Measurements from ENCODE around the gene SPOCK3.
"Not testable (repeated sequence)": the region's sequence is repeated elsewhere in the genome, so short reads cannot be mapped to it uniquely, and the experiment has no call there.

SPOCK3 gene

GRCh38 chr4:167234316-167234881 is at the start of gene SPOCK3:
SPOCK3 (minus strand) TSS chr4:167234494.
- DNase-seq, result peak; percentile 74

DNA sequence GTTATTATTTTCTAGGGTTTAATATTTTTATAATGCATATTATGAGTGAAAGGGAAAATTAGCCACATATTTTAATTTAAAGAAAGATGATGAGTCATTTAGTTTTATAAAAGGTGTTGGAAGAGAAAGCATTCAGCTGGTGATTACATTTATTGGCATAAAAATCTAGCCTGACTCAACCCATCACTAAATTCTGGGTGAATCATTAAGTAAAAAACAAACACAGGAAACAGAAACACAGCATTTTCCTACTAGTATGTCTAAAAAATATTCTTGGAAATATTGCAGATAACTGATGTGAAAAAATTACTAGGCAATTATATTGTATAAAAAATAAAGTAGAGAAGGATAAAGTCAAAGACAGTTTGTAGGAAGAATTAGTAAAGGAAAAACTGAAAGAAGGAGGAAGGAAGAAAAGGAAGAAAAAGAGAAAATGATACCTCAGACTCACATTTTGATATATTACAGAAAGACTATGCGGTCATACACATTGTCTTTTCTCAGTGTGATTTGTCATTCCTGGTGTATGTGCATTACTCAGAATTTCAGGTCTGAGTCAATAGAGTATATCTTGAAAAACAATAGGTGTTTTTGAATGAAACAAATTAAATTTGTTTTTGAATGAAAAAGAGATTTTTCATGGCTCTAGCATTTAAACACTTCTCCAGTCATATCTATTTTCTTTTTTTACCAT is 48.0 kb upstream of the SPOCK3 start:
- DNase-seq, result no peak

DNA sequence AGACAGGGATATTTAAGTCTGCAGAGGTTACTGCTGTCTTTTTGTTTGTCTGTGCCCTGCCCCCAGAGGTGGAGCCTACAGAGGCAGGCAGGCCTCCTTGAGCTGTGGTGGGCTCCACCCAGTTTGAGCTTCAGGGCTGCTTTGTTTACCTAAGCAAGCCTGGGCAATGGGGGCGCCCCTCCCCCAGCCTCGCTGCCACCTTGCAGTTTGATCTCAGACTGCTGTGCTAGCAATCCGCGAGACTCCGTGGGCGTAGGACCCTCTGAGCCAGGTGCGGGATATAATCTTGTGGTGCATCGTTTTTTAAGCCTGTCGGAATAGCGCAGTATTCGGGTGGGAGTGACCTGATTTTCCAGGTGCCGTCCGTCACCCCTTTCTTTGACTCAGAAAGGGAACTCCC is 47.3 kb upstream of the SPOCK3 start:
- not testable (repeated sequence) for DNase-seq

GRCh38 chr4:167274351-167274750 is 40.1 kb upstream of the SPOCK3 start:
- DNase-seq, result no peak

GRCh38 chr4:167265231-167265630 is 30.9 kb upstream of the SPOCK3 start:
- no peak for DNase-seq

DNA sequence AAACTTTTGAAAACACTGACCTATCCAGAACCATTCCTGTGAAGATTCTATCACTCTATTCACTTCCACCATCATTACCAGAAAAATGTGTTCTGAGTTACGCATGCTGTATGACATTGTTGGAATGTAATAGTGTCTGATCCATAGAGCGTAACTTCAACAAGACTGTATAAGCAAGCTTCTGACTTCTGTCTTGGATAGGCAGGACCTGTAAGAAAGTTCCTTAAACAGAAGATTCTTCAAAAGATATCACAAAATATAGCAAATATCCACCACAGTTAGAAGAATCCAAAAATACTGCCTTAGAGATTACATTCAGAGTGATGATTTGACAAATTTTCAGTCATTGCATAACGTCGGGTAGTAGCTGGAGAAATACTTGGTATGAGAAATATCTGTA is 14.0 kb upstream of the SPOCK3 start:
- no peak for DNase-seq

DNA sequence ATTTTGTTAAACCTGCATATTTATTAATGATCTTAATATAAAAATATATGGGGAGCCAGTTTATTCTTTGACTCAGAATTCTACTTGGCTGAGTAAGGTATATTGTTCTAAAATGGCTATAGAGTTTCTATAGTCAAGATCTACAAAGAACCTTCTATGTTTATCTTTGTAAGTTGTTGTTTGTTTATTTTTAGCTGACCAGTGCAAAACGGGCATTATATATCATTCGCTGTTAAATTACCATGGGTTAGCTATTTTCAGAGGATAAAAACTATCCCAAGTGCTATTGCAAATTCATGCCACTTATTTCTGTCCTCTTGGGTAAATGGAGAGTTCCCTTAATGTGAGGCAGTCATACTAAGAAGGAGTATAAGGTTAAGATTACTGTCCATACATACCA is 5.3 kb upstream of the SPOCK3 start:
- DNase-seq, result no peak

DNA sequence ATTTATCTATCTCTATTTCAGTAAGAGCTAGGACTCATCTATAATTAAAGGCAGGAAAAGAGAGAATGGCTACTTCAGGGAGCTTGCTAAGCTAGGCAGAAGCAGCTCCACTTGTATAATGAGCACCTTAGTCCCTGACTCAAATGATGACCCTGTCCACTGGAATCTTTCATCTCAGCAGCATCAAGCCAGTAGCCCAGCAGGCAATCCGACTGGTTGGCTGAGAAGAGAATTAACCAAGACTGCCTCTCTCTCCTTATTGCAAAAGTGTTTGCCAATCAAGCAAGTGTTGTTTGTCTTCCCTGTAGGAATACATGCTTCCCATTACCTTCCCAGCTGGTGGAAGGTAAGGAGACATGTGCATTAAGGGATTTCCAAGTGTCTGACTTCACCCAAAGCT is 3.9 kb upstream of the SPOCK3 start:
- no peak for DNase-seq

GRCh38 chr4:167233685-167234315 is 494 bp downstream of the SPOCK3 start:
- peak; percentile 62 for DNase-seq

DNA sequence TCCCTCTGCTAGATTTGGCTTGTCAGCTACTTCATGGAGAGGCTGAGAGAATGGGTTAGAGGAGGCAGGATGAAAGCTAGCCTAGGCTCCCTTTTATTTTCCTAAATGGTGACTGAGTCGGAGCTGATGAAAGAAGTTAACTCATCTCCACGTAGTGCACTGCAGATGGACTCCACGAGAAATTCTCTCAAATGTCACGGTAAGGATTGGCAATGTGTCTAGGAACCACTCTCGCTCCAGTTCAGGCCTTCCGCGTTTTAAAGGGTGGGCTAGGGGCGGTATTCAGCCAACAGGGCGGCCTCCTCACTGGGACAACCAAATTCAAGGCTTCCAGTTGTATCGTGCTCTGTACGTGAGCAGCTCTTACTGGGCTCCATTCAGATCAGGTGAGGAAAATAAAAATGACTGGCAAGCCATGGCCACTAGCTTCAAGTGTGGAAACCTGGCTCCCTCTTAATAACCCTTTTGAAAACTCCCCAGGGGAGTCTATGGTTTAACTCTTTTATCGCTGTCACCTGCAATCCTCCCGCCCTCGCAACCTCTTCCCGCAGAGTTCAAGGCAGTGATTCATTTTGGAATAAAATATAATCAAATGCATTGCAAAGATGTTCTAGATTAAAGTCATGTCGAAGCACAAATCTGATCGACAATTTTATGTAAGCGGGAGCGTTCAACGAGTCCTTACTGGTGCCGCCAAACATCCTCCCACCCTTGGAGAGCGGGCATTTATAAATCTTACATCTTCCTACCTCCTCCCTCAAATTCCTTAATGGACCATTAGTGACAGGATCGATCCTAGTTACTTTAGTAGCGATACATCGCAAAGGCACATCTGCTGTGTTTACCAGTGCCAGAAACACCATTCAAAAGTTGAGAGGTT is 1.2 kb downstream of the SPOCK3 start:
- DNase-seq, result no peak

GRCh38 chr4:167230744-167231143 is 3.5 kb downstream of the SPOCK3 start:
- no peak for DNase-seq

DNA sequence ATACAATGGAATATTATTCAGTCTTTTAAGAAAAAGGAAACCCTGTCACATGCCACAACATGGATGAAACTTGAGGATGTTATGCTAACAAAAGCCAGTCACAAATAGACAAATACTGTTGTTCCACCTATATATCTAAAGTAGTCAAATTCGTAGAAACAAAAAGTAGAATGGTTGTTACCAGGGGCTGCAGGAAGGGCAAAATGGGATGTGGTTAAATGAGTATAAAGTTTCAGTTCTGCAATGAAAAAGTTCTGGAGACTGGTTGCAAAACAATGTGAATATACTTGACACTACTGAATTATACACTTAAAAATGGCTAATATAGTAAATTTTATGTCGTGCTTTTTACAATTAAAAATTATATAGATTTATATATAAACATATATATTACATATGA is 12.2 kb downstream of the SPOCK3 start:
- DNase-seq, result no peak

DNA sequence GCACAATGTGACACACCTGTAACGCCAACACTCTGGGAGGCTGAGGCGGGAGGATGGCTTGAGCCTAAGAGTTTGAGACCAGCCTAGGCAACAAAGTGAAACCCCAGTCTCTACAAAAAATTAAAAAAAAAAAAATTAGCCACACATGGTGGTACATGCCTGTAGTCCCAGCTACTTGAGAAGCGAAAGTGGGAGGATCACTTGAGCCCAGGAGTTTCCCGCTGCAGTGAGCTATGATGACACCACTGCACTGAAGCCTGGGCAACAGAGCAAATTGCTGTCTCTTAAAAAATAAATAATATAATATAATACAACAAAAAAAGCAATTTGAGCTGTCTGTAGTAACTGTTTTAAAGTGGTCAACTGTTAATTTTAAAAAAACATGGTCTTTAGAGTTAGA is 13.2 kb downstream of the SPOCK3 start:
- DNase-seq, result no peak

DNA sequence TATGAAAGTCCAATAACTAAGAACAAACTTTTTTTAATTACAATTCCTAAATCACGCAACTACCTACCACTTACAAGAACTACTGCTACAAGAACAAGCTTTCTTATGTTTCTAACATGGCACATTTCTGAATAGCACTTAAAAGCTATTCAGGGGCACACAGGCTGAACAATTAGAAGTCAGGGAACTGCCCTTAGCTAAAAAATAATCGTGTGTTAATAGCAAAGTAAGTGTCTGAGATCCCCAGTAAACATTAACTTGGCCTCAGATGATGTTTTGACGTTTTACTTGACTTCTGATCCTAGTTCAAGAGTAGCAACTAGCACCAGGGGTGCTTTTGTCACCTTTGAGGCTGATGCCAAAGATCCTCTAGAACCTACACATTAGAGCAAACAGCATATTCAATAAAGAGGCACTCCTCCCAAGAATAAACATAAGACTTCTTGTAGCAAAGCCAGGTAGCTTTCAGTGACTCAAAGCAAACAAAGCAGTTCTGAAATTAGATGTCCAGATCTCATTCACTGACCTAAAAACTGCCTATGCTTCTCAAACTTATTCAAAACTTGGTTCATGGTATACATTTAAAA is 16.2 kb downstream of the SPOCK3 start:
- DNase-seq, result no peak

DNA sequence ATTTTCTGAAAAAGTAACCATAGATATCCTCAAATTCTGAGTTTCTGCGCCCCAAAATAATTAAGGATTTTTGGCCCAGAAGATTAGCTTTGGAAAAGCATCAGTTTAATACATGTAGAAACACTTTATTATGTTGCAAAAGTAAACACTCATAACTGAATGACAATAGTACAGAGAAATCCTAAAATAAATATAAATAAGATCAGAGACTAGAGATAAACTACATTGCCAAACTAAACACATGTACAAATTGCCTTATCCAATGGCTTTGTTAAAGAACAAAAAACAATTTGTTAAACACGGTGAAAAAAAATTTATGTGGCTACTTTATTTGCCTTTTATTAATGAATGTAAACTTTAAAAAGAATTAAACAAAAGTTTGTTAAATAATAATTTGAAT is 17.5 kb downstream of the SPOCK3 start:
- no peak for DNase-seq

DNA sequence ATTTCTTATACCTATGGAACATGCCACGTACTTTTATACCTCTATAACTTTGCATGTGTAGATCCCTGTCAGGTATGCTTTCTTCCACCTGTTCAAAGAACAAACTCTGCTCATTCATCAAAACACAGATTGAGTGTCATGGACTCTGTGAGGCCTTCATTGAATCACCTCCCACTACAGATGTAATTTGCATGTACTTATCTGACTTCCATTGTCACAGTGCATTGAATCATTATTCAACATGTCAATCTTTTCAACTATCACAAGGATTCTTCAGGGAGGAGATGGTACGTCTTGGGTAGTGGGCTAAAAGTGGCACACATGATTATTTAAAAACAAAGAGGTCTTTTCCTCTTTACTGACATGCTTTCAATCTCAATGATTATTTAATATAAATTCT is 24.1 kb downstream of the SPOCK3 start:
- DNase-seq, result no peak

DNA sequence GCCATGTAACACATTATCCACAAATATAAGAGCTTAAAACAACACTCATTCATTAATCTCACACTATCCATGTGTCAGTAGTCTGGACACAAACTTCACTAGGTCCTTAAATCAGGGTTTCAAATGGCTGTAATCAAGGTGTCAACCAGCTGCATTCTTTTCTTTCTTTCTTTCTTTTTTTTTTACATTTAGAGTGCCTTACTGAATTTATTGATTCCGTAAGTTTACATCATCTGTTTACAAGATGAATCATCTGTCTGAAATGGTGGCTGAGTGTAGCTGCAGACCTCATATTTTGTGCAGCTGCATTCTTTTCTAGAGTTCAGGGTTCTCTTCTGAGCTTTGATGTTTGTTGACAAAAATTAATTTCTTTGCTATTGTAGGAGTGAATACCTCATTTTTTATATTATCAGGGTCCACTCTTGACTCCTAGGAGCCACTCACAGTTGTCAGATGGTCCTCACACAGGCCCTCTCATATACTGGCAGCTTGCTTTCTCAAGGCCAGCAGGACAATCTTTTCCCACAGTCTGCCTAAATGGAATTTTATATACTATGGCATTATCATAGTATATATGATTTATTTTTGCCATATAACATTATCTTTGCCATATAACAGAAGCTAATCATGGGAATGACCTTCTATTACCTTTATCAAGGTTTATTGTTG is 37.8 kb downstream of the SPOCK3 start:
- DNase-seq, result no peak

DNA sequence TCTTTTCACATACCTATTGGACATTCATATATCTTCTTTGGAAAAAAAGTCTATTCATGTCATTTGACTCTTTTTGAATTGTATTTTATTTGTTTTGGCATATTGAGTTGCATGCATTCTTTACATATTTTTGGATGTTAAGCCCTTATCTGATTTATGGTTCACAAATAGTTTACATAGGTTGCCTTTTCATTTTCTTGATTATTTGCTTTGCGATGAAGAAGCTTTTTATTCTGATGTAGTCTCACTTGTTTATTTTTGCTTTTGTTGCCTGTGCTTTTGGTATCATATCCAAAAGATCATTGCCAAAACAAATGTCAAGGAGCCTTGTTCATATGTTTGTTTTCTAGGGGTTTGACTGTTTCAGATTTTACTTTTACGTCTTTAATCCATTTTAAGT is 43.9 kb downstream of the SPOCK3 start:
- DNase-seq, result no peak

DNA sequence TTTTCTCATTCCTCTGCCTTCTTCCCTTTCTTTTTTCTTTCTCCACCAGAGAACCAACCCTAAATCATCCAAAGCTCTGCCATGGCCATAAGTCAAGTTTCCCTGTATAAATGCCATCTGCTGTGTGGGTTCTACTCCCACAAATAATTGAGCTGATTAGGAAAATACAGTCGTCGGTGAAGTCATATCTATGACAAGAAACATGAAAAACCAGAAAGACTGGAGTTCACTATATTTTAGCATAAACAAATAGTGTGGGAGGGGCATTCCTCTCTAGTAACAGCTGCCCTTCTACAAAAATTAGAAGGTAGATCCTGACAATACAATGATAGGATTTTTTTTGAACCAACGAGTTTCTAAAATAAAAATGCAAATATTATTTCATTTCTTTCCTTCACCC is 48.8 kb downstream of the SPOCK3 start:
- no peak for DNase-seq

- DNase-seq, result no peak
These were observed 51.3 kb downstream of the SPOCK3 start for GRCh38 chr4:167183036-167183435.

- no peak for DNase-seq
These were observed 56.4 kb downstream of the SPOCK3 start for GRCh38 chr4:167177925-167178324.

DNA sequence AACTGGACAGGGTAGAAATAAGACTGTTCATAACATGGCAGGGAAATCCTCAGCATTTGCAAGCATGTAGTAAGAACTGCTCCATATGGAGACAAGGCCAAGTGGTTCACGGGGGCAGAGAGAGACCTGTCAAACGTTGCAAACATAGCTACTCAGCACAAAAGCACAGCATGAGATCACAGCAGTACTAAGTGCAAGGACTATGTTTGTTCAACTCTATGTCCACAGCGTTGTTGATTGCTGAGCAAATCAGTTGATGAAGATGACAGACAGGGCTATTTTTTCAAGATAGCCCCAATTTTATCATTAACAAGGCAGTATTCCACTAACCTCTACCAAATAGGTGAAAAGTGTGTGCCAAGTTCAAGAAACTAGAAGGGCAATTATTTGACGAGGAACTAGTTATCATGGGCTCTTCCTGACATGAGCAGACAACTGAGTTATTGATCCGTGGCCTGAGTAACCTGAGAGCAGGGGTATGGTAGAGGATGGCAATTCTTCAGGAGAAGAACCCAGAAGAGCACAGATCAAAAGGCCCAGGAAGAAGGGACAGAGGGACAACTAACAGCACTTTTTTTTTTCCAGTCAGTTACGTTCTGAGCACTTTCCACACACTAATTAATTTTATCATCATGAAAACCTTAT is 57.4 kb downstream of the SPOCK3 start:
- DNase-seq, result no peak

Data from right forelimb (tissue), 1 donor.